ENCODE measurements around the gene RAB11FIP4.

The RAB11FIP4 gene

DNA sequence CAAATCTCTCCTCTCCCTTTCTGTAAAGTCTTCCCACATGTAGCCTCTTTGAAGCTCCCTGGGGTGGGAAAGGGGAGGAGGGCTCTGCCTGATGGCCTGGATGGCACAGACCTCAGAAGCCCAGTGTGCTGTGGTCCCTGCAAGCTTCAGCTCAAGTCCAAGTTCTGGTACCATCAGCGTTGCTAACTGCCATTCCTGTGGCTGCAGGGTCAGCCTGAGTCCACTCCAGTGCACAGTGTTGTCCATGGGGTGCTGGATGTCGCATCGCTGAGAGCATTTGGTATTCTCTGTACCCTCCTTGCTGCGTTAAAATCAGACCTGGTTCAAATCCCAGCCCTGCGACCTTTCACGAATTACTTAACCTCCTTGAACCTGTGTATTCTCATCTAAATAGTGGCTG, 105.1 kb downstream of the RAB11FIP4 start:
- Histone ChIP-seq H3K4me1 (ENCODE audit: control insufficient read depth, insufficient read depth, low read length) (peaks cover 35% of the 10 kb centered on the region), H3K4me3 (ENCODE audit: low read depth, low read length) (no peak overlapping the region), H3K27me3 (ENCODE audit: control insufficient read depth, insufficient read depth, low read length) (no peaks in the 10 kb centered on the region)

DNA sequence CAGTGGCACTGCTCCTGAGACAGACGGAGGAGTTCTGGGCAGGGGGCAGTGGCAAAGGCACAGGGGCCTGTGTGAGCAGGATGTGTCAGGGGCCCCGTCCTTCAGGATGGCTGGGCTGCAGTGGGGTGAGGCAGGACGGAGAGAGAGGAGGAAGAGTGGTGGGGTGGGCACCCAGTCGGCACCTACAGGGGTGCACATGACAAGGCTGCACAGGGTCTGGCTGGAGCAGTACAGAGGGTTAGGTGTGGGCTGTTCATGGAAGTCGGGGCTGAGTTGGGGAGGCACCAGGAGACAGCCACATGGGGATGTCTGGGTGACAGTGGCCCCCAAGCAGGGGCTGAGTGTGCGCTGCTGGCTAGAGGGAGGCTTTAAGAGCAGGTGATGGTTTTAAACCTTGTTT, 106.0 kb downstream of the RAB11FIP4 start:
- peaks cover 35% of the 10 kb centered on the region for H3K4me1 ChIP-seq (ENCODE audit: control insufficient read depth, insufficient read depth, low read length)
- H3K9me3 ChIP-seq (ENCODE audit: control insufficient read depth, insufficient read depth, low read length): no peaks in the 10 kb centered on the region
- no peak overlapping the region for H3K9ac ChIP-seq (ENCODE audit: low read depth, low read length)
- H3K27ac ChIP-seq (ENCODE audit: low read depth, low read length): no peak overlapping the region
- H3K4me3 ChIP-seq (ENCODE audit: low read depth, low read length): no peak overlapping the region
- no peaks in the 10 kb centered on the region for H3K36me3 ChIP-seq (ENCODE audit: control insufficient read depth, insufficient read depth, low read length)
- no peaks in the 10 kb centered on the region for H3K27me3 ChIP-seq (ENCODE audit: control insufficient read depth, insufficient read depth, low read length)

More for the DNA sequence above, 105.1 kb downstream of the RAB11FIP4 start:
- no peaks in the 10 kb centered on the region for H3K9me3 ChIP-seq (ENCODE audit: control insufficient read depth, insufficient read depth, low read length)
- H3K27ac ChIP-seq (ENCODE audit: low read depth, low read length): no peak overlapping the region
- H3K36me3 ChIP-seq (ENCODE audit: control insufficient read depth, insufficient read depth, low read length): no peaks in the 10 kb centered on the region
- H3K9ac ChIP-seq (ENCODE audit: low read depth, low read length): no peak overlapping the region

DNA sequence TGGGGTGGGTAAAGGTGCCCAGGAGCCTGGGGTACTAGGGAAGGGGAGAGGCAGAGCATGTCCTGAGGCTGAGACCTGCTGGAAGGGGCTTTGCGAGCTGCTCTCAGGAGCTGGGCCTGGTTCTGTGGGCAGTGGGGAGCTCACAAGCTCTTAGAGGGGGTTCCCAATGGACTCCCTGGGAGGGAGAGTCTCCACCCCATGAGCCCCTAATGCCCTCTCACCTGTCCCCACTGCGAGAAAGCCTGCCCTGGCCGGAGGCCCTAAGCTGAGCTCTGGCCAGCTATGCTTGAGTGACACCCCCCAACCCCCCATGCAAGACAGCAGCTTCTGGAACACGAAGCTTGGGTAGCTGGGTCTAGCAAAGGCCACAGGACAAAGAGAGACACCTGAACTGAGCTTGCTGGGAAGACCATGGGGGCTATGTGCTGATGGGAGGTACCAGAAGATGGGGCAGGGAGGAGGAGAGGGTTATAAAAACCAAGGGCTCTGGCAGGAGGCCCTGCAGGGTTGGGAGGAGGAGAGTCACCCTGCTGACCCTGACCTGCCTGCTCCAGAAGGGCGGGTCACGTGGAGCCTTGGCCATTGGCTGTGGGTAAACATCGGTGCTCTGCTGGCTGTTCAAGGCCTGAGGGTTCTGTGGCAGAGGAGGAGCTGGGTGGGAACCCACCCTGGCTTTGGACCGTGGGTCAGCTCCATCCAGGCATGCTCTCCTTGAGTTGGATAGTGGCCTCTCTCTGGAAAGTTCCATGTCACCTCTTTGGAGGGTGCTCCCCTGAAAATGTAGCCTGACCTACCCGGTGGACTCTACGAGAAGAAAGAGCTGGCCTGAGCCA, 106.7 kb downstream of the RAB11FIP4 start:
- Histone ChIP-seq H3K4me3 (ENCODE audit: low read depth, low read length) (no peak overlapping the region), H3K27me3 (ENCODE audit: control insufficient read depth, insufficient read depth, low read length) (no peaks in the 10 kb centered on the region), H3K9me3 (ENCODE audit: control insufficient read depth, insufficient read depth, low read length) (no peaks in the 10 kb centered on the region), H3K4me1 (ENCODE audit: control insufficient read depth, insufficient read depth, low read length) (peaks cover 35% of the 10 kb centered on the region), H3K9ac (ENCODE audit: low read depth, low read length) (no peak overlapping the region), H3K36me3 (ENCODE audit: control insufficient read depth, insufficient read depth, low read length) (no peaks in the 10 kb centered on the region), H3K27ac (ENCODE audit: low read depth, low read length) (no peak overlapping the region)

DNA sequence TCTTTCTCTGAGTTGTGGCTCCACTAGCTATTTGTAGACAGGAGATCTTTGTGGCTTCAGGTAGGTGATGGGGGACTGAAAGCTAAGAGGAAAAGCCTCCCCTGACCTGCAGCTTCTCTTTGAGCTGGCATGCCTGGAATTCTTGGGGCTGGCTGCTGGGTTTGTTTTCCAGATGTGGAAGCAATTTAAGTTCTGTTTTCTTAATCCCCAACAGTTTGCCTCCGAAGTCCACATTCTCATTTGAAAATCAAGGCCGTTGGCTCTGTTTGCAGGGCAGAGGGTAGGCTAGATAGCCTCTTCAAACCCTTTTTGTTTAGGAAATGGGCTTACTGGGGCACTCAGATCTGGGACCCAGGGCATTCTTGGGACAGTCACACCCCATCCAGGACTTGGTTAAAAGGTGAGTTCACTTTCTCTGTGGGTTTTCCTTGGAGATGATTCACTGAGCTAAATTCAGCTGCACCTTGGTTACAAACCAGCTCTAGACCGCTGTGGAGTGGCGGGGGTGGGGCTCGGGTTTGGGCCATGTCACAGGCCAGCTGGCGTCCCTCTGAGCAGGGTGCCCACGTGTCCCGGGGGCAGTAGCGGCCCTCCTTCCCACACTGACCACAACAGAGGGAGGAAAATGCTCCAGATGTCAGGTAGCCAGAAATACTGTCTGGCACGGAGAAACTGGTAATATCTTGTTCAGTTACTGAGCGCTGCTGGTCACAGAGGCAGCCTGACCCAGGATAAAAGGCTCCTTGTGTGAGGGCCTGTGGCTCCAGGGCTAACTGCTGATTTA, 108.5 kb downstream of the RAB11FIP4 start:
- H3K27me3 ChIP-seq (ENCODE audit: control insufficient read depth, insufficient read depth, low read length): no peaks in the 10 kb centered on the region
- peak overlapping the region; percentile 10; the same call in 1 of the 2 replicates for H3K9ac ChIP-seq (ENCODE audit: low read depth, low read length)
- H3K27ac ChIP-seq (ENCODE audit: low read depth, low read length): peak overlapping the region; percentile 85
- H3K9me3 ChIP-seq (ENCODE audit: control insufficient read depth, insufficient read depth, low read length): no peaks in the 10 kb centered on the region
- H3K4me1 ChIP-seq (ENCODE audit: control insufficient read depth, insufficient read depth, low read length): peaks cover 35% of the 10 kb centered on the region
- no peaks in the 10 kb centered on the region for H3K36me3 ChIP-seq (ENCODE audit: control insufficient read depth, insufficient read depth, low read length)
- 0 out of 2 replicates have a peak overlapping the region, but pooled peaks have one; percentile 3 for H3K4me3 ChIP-seq (ENCODE audit: low read depth, low read length)

DNA sequence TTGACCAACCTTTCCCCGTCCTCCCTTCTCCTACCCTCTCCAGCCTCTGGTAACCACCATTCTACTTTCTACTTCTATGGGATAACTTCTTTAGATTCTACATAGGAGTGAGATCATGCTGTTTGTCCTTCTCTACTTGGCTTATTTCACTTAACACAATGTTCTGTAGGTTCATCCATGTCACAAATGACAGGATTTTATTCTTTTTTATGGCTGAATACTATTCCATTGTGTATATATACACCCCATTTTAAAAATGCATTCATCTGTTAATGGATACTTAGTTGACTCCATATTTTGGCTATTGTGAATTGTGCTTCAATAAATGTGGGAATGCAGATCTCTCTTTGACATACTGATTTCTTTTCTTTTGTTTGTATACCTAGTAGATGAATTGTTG, 115.0 kb downstream of the RAB11FIP4 start:
- H3K27ac ChIP-seq (ENCODE audit: low read depth, low read length): no peak overlapping the region
- H3K4me1 ChIP-seq (ENCODE audit: control insufficient read depth, insufficient read depth, low read length): no peaks in the 10 kb centered on the region
- H3K4me3 ChIP-seq (ENCODE audit: low read depth, low read length): no peak overlapping the region
- H3K27me3 ChIP-seq (ENCODE audit: control insufficient read depth, insufficient read depth, low read length): no peaks in the 10 kb centered on the region
- no peaks in the 10 kb centered on the region for H3K9me3 ChIP-seq (ENCODE audit: control insufficient read depth, insufficient read depth, low read length)
- no peak overlapping the region for H3K9ac ChIP-seq (ENCODE audit: low read depth, low read length)
- no peaks in the 10 kb centered on the region for H3K36me3 ChIP-seq (ENCODE audit: control insufficient read depth, insufficient read depth, low read length)

DNA sequence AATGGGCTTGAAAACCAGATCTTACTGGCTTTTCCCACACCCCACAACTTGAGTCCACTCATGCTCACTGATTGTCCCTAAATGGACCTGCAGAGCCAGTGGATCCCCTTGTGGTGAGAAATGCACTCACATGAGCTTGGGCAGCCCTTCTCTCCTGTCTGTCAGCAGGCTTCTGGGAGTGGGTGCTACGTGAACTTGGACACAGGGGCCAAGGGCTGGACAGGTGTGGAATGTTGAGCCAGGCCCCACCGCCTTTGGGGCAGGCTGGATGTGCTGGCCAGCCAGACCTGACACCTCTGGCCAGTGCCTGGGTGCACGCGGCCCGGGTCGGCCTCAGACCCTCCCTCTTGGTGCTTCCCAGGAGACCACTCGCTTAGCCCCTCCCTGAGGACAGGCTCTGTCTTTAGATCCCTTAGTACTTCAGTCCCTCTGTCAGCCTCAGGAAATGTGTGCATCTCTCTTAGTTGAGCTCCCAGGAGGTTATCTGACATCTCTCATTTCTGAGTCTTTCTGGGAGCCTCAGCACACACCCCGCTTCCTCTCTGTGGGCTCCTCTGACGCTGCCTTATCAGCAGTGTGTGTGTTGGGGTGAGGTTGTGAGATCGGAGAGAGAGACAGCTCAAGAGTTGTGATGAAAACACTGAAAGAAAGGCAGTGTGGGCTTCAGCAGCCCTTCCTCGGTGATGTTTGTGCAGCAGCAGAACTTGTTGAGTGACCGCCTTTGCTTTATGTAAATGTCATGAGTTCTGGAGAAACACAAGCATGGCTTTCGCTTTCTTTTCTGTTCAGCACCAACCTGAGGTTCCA, 117.0 kb downstream of the RAB11FIP4 start:
- no peaks in the 10 kb centered on the region for H3K4me1 ChIP-seq (ENCODE audit: control insufficient read depth, insufficient read depth, low read length)
- no peak overlapping the region for H3K27ac ChIP-seq (ENCODE audit: low read depth, low read length)
- H3K27me3 ChIP-seq (ENCODE audit: control insufficient read depth, insufficient read depth, low read length): no peaks in the 10 kb centered on the region
- no peak overlapping the region for H3K9ac ChIP-seq (ENCODE audit: low read depth, low read length)
- no peaks in the 10 kb centered on the region for H3K36me3 ChIP-seq (ENCODE audit: control insufficient read depth, insufficient read depth, low read length)
- no peak overlapping the region for H3K4me3 ChIP-seq (ENCODE audit: low read depth, low read length)
- no peaks in the 10 kb centered on the region for H3K9me3 ChIP-seq (ENCODE audit: control insufficient read depth, insufficient read depth, low read length)

DNA sequence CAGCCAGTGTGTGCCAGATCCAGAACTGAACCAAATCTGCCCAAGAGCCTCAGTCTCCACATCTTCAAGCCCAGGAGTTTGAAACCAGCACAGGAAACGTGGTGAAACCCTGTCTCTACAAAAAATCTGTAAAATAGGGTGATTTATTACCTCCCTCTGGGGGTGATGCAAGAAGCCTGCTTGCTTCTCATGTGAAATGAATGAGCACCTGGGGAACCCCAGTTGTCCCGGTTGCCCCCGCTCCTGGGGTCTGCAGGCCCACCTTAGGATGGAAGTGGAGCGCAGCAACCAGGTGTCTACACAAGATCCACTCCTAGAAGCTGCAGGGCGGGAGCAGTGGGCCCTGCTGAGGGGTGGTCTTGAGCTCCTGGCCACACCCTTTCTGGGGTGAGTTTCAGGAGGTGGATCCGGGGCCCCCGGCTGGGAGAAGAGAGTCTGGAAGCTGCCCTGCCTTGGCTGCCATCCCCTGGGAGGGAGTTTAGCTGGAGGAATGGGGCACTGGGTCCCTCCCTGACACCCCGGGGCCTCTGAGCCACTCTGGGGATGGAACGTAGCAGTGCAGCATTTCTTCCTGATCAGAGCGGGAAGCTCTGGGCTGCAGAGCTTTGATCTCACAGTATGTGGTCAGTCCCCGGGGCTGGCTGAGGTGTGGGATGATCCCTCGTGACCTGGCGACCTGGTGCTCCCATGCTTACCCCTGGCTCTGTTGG, 117.8 kb downstream of the RAB11FIP4 start:
- no peak overlapping the region for H3K9ac ChIP-seq (ENCODE audit: low read depth, low read length)
- no peak overlapping the region for H3K4me3 ChIP-seq (ENCODE audit: low read depth, low read length)
- H3K9me3 ChIP-seq (ENCODE audit: control insufficient read depth, insufficient read depth, low read length): no peaks in the 10 kb centered on the region
- H3K27me3 ChIP-seq (ENCODE audit: control insufficient read depth, insufficient read depth, low read length): no peaks in the 10 kb centered on the region
- H3K36me3 ChIP-seq (ENCODE audit: control insufficient read depth, insufficient read depth, low read length): no peaks in the 10 kb centered on the region
- H3K4me1 ChIP-seq (ENCODE audit: control insufficient read depth, insufficient read depth, low read length): no peaks in the 10 kb centered on the region
- H3K27ac ChIP-seq (ENCODE audit: low read depth, low read length): no peak overlapping the region

DNA sequence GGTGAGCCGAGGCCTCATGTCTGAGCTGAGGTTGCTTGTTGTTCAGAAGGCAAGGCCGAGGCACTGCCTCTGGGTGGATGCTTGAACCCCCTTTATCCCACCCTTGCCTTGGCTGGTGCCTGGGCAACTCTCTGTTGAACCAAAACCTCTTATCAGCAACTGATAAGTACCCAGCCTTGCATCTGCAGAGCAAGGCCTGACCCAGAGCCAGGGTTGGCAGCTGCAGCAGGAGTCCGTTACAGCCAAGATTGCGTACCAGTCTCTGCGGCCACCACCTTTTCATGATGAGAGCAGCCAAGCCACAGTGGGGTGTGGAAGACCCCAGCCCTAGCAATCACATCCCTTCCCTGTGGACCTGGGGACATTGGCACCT, 118.3 kb downstream of the RAB11FIP4 start:
- no peaks in the 10 kb centered on the region for H3K4me1 ChIP-seq (ENCODE audit: control insufficient read depth, insufficient read depth, low read length)
- no peak overlapping the region for H3K9ac ChIP-seq (ENCODE audit: low read depth, low read length)
- no peak overlapping the region for H3K4me3 ChIP-seq (ENCODE audit: low read depth, low read length)

DNA sequence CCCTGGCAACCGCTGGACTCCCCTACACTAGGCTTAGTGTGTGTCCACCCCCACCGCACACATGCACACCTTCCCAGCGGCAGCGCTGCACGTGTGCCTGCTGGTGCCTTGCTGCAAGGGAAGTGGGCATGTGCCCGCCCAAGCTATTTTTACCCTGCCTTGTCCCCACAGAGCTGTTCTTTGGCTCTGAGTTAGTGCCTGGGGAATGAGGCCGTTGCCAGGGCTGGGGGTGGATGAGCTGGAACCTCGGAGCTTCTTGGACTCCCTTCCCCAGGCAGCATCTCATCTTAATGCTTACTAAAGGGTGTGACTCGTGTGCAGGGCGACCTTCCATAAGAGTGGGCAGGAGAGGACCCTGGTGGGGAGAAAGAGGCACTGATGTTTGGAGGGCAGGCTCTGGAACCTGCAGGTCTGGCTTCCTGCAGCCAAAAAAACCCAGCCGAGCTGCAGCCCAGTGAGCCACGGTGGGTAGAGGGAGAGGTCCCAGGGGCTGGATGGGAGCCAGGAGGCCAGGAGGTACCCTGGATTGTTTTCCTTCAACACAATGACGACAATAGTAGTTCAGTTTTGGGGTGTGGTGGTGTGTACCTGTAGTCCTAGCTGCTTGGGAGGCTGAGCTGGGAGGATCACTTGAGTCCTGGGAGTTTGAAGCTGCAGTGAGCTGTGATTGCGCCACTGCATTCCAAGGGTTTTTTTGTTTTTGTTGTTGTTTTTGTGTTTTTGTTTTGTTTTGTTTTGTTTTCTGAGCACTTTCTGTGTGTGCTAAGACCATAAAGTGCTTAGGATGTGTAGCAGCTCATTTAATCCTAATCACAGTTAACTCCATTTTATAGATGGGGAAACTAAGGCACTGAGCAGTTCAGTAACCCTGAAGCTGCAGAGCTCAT, 119.1 kb downstream of the RAB11FIP4 start:
- Histone ChIP-seq H3K4me3 (ENCODE audit: low read depth, low read length) (no peak overlapping the region), H3K9ac (ENCODE audit: low read depth, low read length) (no peak overlapping the region), H3K36me3 (ENCODE audit: control insufficient read depth, insufficient read depth, low read length) (no peaks in the 10 kb centered on the region), H3K9me3 (ENCODE audit: control insufficient read depth, insufficient read depth, low read length) (no peaks in the 10 kb centered on the region), H3K4me1 (ENCODE audit: control insufficient read depth, insufficient read depth, low read length) (no peaks in the 10 kb centered on the region), H3K27ac (ENCODE audit: low read depth, low read length) (no peak overlapping the region), H3K27me3 (ENCODE audit: control insufficient read depth, insufficient read depth, low read length) (no peaks in the 10 kb centered on the region)

More for the DNA sequence above, 118.3 kb downstream of the RAB11FIP4 start:
- Histone ChIP-seq H3K36me3 (ENCODE audit: control insufficient read depth, insufficient read depth, low read length) (no peaks in the 10 kb centered on the region), H3K27me3 (ENCODE audit: control insufficient read depth, insufficient read depth, low read length) (no peaks in the 10 kb centered on the region), H3K27ac (ENCODE audit: low read depth, low read length) (no peak overlapping the region), H3K9me3 (ENCODE audit: control insufficient read depth, insufficient read depth, low read length) (no peaks in the 10 kb centered on the region)

DNA sequence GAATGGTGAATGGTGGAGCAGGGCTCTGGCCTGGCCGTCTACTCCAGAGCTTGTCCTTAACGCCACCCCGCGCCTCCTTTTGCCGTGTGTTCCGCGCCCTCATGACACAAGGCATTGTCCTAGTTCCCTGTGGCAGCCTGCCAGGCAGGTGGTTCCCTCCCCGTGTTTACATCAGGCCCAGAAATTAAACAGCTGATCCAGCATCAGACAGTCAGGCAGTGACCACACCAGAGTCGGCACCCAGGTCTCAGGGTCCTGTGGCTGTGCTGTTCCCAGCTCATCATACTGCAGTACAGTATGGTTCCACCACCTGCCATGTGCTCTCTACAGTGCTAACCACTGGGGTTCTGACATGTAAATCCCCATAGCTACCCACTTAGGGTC, 119.7 kb downstream of the RAB11FIP4 start:
- H3K9me3 ChIP-seq (ENCODE audit: control insufficient read depth, insufficient read depth, low read length): no peaks in the 10 kb centered on the region
- H3K27me3 ChIP-seq (ENCODE audit: control insufficient read depth, insufficient read depth, low read length): no peaks in the 10 kb centered on the region
- H3K4me1 ChIP-seq (ENCODE audit: control insufficient read depth, insufficient read depth, low read length): no peaks in the 10 kb centered on the region
- no peaks in the 10 kb centered on the region for H3K36me3 ChIP-seq (ENCODE audit: control insufficient read depth, insufficient read depth, low read length)
- no peak overlapping the region for H3K9ac ChIP-seq (ENCODE audit: low read depth, low read length)
- H3K27ac ChIP-seq (ENCODE audit: low read depth, low read length): no peak overlapping the region
- H3K4me3 ChIP-seq (ENCODE audit: low read depth, low read length): no peak overlapping the region

Measured in HUES48 (cell line).